Right atrium auricular region (tissue), 2 donors: ENCODE results near the gene ODAD4. TPM values are rescaled to one million over a fixed set of nuclear protein-coding genes. Genes with fewer than 3 reads are reported as not detected.

ENCODE experiments used
- DNase-seq: peaks from one replicate; pipeline ENCODE4 v3.0.0-alpha.2; 2019; ENCODE audit warnings: low spot score
- H3K27ac ChIP-seq, 2 donors: fragments of 200-600 bp; sonication (generic); 1 replicate in 1 of 2; 2 replicates in 1 of 2; pipeline ENCODE4 v1.5.1; 2016 to 2019
- H3K27me3 ChIP-seq, 2 donors: fragments of 200-600 bp; sonication (generic); one replicate each; pipeline versions ENCODE4 v1.5.1 to v1.6.0; 2017 to 2019
- H3K36me3 ChIP-seq: fragments of 200-600 bp; sonication (generic); one replicate; pipeline ENCODE4 v1.5.1; 2016
- H3K4me1 ChIP-seq, 2 donors: fragments of 200-600 bp; sonication (generic); one replicate each; pipeline versions ENCODE4 v1.5.1 to v1.6.0; 2017 to 2019
- H3K4me3 ChIP-seq, 2 donors: fragments of 200-600 bp; sonication (generic); 1 replicate in 1 of 2; 2 replicates in 1 of 2; pipeline ENCODE4 v1.5.1; 2017 to 2019; ENCODE audit warnings: mild to moderate bottlenecking in 1 of 2, moderate library complexity in 1 of 2
- H3K9me3 ChIP-seq, 2 donors: fragments of 200-600 bp; sonication (generic); one replicate each; pipeline ENCODE4 v1.5.1; 2019
- total RNA-seq, 2 donors: library from RNA; depleted of rRNA; stranded (reverse); fragments of >200 nt; gene quantifications; one replicate each; pipeline ENCODE4 v1.1.0, GENCODE V29; 2016
- TF ChIP-seq, protein P1 (sequence below), 2 donors: fragments of 200-600 bp; sonication (generic); IDR thresholded peaks; one replicate each; pipeline ENCODE4 v1.5.1; 2019; ENCODE audit warnings: antibody characterized with exemption in 2 of 2

ODAD4 gene, protein sequence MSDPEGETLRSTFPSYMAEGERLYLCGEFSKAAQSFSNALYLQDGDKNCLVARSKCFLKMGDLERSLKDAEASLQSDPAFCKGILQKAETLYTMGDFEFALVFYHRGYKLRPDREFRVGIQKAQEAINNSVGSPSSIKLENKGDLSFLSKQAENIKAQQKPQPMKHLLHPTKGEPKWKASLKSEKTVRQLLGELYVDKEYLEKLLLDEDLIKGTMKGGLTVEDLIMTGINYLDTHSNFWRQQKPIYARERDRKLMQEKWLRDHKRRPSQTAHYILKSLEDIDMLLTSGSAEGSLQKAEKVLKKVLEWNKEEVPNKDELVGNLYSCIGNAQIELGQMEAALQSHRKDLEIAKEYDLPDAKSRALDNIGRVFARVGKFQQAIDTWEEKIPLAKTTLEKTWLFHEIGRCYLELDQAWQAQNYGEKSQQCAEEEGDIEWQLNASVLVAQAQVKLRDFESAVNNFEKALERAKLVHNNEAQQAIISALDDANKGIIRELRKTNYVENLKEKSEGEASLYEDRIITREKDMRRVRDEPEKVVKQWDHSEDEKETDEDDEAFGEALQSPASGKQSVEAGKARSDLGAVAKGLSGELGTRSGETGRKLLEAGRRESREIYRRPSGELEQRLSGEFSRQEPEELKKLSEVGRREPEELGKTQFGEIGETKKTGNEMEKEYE
- under 1 TPM; 0.43 to 0.56 TPM for total RNA-seq

- no peaks in the 10 kb centered on the region for H3K9me3 ChIP-seq
- H3K27me3 ChIP-seq: no peaks in the 10 kb centered on the region
- peak within 1 kb of the TSS; percentile 42 to 52 for H3K4me3 ChIP-seq
- DNase-seq: peak; percentile 98
- no peaks in the 10 kb centered on the region for H3K4me1 ChIP-seq
- H3K27ac ChIP-seq: peak within 1 kb of the TSS; percentile 76 to 83
- no peaks in the 10 kb centered on the region for H3K36me3 ChIP-seq
- TF ChIP-seq, protein P1, sequence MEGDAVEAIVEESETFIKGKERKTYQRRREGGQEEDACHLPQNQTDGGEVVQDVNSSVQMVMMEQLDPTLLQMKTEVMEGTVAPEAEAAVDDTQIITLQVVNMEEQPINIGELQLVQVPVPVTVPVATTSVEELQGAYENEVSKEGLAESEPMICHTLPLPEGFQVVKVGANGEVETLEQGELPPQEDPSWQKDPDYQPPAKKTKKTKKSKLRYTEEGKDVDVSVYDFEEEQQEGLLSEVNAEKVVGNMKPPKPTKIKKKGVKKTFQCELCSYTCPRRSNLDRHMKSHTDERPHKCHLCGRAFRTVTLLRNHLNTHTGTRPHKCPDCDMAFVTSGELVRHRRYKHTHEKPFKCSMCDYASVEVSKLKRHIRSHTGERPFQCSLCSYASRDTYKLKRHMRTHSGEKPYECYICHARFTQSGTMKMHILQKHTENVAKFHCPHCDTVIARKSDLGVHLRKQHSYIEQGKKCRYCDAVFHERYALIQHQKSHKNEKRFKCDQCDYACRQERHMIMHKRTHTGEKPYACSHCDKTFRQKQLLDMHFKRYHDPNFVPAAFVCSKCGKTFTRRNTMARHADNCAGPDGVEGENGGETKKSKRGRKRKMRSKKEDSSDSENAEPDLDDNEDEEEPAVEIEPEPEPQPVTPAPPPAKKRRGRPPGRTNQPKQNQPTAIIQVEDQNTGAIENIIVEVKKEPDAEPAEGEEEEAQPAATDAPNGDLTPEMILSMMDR (IDR thresholded peaks at IDR 0.05): peak in 1 of 2 donors; percentile 62
Measured at GRCh38 chr17:41930009-41930832, at the start of gene ODAD4. Gene ODAD4 (plus strand): TSS chr17:41930617. CDS start chr17:41930724, 107 bp downstream.

DNA sequence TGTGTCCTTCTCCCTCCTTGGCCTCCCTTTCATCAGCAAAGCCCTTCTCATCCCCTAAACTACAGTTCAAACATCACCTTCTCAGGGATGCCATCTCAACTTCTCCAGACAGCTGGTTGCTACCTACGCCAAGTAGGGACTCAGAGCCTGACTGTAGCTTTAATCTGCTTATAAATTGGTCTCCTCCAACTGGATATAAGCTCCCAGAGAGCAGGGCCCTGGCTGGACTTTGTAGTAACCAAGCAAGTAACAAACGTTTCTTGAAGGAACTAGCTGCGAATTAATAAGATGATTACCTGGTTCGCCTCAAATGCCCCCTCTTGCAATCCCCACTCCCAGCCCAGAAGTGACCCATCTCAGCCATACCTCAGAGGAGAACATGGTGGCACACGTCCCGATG lies 47.7 kb upstream of the ODAD4 start:
- H3K4me1 ChIP-seq: no peaks in the 10 kb centered on the region
- H3K4me3 ChIP-seq: no peak overlapping the region
- H3K27me3 ChIP-seq: no peaks in the 10 kb centered on the region
- H3K27ac ChIP-seq: no peak overlapping the region
- no peaks in the 10 kb centered on the region for H3K9me3 ChIP-seq
- H3K36me3 ChIP-seq: peaks cover 68% of the 10 kb centered on the region
- TF ChIP-seq, protein P1 (IDR thresholded peaks at IDR 0.05): no peak
- no peak for DNase-seq

DNA sequence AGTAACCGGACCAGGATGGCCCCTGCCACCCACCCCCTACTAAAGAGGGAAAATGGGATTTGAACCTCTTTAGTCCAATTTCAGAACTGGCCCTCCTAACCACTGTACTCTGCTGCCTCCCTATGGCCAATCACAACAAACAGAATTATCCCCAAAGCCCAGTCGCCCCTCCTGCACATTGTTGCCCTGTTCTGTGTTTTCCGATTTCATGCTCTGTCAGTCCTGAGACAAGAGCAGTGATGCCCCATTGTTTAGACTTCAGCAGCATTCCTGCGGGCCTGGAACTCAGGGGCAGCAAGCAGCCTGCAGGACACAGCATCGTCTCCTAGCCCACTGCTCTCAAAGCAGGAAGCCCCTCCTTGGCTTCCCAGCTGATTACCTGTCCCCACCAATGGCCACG lies 44.7 kb upstream of the ODAD4 start:
- TF ChIP-seq, protein P1 (IDR thresholded peaks at IDR 0.05): peak in 1 of 2 donors; percentile 38
- Histone ChIP-seq H3K4me3 (no peak overlapping the region), H3K36me3 (peaks cover 76% of the 10 kb centered on the region), H3K27ac (no peak overlapping the region), H3K27me3 (no peaks in the 10 kb centered on the region), H3K9me3 (no peaks in the 10 kb centered on the region), H3K4me1 (no peaks in the 10 kb centered on the region)
- DNase-seq: no peak

DNA sequence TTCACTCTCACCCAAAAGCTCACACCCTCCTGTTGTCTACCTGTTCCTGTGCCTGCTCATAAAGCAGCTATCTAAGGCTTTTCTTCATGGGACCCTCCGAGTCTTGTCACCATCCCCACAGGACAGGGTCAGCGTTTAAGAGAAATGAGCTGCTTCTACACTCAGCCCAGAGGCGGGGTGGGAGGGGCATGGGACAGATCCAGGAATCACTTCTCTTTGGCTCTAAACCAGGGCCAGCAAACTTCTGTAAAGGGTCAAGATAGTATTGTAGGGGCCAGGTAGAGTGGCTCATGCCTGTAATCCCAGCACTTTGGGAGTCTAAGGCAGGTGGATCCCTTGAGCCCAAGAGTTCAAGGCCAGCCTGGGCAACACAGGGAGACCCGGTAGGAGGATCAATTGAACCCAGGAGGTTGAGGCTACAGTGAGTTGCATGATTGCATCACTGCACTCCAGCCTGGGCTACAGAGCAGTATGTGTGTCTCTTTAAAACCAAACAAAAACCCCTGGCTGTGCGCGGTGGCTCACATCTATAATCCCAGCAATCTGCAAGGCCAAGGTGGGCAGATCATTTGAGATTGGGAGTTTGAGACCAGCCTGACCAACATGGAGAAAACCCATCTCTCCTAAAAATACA lies 42.0 kb upstream of the ODAD4 start:
- no peak for DNase-seq
- TF ChIP-seq, protein P1 (IDR thresholded peaks at IDR 0.05): no peak
- no peaks in the 10 kb centered on the region for H3K27me3 ChIP-seq
- H3K4me1 ChIP-seq: no peaks in the 10 kb centered on the region
- no peak overlapping the region for H3K4me3 ChIP-seq
- no peak overlapping the region for H3K27ac ChIP-seq
- H3K36me3 ChIP-seq: peaks cover 90% of the 10 kb centered on the region
- no peaks in the 10 kb centered on the region for H3K9me3 ChIP-seq
